GM21526 (cell line): Measurements from ENCODE around the gene UNC119.
"Not testable (repeated sequence)": the region's sequence is repeated elsewhere in the genome, so short reads cannot be mapped to it uniquely, and the experiment has no call there.

Source experiments
- ATAC-seq: cut with Tn5 transposase; IDR thresholded peaks from one replicate; pipeline ENCODE4 v1.9.1; 2021; ENCODE audit warnings: moderate library complexity; ENCODE audit not compliant: unreplicated experiment, low FRiP score

UNC119 gene

DNA sequence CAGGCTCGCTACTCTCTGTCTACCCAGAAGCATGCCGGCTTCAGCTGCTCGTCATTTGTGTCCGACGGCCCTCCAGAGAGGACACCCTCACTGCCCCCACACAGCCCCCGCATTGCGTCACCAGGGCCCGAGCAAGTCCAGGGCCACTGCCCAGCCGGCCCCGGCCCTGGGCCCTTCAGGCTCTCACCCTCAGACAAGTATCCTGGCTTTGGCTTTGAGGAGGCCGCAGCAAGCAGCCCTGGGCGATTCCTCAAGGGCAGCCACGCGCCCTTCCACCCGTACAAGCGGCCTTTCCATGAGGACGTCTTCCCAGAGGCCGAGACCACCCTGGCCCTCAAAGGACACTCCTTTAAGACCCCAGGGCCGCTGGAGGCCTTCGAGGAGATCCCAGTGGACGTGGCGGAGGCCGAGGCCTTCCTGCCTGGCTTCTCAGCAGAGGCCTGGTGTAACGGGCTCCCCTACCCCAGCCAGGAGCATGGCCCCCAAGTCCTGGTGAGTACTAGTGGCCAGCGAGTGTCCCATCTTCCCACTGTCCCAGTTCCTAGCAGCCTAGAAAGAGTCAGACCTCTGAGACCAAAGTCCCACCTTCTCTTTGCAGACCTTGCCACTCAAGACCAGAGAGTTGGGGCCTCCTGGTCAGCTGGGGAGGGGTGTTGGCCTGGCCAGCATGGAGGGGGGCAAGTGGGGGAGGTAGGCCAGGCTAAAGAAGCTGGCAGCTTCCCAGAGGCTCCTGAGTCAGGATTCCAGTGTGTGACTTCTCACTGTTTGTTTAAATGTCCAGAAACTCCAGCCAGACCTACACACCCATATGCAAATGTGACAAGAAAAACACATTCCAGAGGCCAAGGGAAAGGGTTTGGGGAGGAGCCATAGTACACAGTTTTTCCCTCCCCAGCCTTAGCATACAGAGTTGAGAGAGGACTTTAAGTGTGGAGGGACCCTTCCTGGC lies 27.7 kb downstream of the UNC119 start:
- no peak for ATAC-seq

DNA sequence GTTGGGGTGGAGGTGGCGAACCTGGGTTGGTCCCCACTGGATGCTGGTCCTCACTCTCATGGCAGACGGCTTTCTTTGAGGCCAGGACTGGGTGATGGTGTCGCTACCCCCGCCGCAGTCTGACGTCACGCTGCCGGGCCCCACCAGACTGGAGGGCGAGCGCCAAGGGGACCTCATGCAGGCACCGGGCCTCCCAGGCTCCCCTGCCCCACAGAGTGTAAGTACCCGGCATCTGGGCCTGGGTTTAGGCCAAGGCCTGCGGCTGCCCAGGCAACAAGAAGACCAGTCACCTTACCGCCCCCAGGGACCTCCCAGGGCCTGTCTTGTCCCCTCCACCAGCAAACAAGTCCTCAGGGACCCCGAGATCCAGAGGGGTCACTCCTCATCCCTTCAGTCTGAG lies 28.5 kb downstream of the UNC119 start:
- no peak for ATAC-seq

DNA sequence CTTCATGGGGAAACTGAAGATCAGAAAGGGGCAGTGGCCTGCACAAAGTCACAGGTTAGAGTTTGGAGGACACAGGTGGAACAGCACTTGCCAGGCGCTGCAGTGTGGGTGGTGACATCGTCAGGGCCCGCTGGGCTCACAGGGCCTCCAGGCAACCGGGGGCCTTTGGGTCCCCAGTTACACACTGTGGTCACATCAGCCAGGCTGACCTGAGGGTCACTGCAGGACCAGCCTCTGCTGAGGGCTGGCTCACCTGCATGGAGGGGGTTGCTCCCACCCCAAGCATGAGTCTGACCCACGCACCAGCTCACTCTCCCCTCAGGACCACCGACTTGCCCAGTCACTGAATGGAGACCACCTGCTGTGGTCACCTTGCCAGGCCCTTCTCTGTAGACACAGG lies 29.2 kb downstream of the UNC119 start:
- ATAC-seq, result no peak

DNA sequence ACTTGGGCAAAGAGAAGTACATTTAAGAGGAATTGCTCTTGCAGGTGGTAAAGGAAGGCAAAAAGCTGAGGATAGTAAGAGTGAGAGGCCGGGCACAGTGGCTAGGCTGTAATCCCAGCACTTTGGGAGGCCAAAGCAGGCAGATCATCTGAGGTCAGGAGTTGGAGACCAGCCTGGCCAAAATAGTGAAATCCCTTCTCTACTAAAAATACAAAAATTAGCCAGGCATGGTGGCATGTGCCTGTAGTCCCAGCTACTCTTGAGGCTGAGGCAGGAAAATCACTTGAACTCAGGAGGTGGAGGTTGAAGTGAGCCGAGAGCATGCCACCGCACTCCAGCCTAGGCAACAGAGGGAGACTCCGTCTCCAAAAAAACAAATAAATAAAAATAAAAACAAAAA lies 30.1 kb downstream of the UNC119 start:
- not testable (repeated sequence) for ATAC-seq

DNA sequence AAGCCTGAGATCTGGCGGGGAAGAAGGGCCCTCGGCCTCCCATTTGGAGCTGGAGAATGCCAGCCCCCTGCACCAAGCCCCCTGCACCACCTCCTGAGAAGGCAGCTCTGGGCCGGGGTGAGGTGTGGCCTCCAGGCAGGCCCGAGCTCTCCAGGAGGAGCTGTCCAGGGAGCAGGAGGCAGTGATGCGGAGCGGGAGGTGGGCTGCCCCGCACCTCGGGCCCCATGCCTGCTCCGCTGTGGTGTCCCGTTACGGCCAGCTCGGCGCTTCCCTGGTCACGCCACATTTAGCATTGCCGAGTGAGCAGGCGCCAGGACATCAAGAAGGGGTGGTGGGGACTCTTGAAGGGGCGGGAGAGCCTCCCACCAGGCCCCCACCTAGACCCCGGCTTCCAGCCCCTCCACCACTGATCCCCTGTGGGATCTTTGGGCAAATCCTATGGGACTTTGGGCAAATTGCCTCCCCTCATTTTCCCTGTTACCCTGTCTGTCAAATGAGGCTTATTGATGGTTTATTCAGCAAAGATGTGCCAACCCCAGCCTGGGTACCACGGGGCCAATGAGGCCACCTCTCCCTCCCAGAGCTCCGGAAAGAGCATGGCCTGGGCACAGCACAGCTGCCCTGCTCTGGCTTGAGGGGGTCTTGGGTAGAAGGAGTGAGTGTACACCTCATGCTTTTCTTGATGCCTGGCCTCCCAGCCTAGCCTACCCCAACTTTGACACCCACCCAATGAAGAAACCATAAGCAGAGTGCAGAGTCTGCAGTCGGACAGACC lies 30.9 kb downstream of the UNC119 start:
- no peak for ATAC-seq

DNA sequence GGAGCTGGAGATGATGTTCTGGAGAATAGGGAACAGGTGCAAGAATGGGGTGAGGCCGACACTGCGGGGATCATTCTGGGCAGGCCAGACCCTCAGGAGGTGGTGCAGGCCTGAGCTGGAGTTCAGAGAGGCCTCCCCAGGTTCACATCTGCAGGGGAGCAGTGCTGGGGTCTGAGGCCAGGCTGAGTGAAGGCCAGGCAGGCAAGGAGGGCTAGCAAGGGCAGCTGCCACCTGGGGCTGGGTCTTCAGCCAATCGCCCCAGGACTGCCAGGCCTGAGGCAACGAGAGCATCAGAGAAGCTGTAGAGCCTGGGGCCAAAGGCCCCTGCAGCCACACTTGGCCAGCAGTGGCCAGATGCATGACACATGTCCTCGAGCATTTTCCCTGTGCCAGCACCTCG lies 31.7 kb downstream of the UNC119 start:
- no peak for ATAC-seq

DNA sequence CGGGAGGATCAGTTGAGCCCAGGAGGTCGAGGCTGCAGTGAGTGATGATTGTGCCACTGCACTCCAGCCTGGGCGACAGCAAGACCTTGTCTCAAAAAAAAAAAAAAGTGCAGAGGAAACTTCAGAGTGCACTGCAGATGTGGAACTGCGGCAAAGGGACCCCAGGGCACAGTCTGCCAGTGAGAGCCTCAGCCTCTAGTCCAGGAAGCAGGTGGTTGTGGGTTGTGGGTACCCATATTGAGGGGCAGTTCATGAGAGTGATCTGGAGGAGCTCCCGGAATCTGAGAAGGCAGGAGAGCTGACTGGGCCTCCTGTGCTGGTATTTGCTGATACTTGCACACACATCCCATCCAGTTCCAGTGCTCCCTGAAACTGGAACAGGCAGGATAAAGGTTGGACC lies 33.2 kb downstream of the UNC119 start:
- ATAC-seq, result no peak

DNA sequence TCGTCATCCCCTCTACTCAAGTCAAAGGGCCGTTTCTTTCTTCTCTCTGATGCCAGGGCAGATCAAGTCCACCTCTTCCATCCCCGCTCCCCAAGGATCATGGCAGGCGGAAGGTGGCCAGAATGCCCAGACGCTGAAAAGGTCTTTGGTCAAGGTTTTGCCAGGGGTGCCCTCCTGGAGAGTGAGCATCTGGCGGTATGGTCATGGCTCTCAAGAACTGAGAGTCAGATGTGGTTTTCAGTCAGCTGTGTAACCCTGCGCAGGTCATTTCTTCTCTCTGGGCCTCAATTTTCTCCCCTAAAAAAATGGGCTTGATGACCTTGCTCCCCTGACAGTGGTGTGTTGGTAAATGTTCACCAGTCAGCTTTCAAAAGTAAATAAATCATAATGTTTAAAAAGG lies 33.8 kb downstream of the UNC119 start:
- ATAC-seq, result no peak

DNA sequence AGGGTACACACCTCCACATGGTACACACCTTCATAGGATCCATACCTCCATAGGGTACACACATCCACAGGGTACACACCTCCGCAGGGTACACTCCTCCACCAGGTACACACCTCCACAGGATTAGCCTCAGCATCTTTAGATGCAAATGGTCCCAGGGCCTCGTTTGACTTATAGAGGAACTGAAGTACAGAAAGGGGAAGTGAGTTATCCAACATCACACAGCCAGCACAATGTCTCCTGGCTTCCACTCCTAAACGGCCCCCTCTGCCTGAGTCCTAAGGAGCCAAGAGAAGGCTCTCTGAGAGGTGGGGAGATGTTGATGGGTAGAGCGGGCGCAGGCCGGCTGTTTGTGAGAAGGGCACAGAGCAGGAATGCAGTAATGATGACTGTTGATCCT lies 34.3 kb downstream of the UNC119 start:
- no peak for ATAC-seq

DNA sequence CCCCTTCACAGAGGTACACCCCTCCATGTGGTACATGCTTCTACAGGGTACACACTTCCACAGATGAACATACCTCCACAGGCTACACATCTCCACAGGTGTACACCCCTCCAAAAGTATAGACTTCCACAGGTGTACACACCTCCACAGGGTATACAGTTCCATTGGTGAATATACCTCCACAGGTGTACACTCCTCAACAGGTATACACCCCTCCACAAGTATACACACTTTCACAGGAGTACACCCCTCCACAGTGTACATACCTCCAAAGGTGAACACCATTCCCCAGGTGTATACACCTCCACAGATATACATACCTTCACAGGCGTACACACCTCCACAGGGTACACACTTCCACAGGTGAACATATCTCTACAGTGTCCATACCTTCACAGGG lies 36.9 kb downstream of the UNC119 start:
- ATAC-seq, result no peak

DNA sequence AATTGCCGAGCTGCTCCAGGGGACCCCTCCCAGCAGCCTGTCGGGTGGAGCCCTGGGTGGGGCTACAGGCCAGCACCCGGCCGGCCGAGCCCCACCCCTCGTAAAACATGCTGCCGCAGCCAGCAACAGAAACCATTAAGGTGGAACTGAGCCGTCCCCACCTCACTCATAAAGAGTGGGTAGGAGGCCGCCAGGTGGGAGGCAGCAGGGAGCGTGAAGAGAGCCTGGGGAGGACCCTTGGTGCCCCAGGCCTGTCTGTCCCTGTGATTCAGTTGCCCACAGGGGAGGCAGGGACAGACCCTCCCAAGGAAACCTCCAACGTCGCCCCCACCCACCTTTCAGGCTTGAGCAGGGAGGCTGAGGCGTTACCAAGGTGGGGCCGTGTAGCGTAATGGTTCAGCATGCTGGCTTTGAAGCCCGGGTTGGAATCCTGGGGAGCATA lies 37.8 kb downstream of the UNC119 start:
- ATAC-seq, result no peak

DNA sequence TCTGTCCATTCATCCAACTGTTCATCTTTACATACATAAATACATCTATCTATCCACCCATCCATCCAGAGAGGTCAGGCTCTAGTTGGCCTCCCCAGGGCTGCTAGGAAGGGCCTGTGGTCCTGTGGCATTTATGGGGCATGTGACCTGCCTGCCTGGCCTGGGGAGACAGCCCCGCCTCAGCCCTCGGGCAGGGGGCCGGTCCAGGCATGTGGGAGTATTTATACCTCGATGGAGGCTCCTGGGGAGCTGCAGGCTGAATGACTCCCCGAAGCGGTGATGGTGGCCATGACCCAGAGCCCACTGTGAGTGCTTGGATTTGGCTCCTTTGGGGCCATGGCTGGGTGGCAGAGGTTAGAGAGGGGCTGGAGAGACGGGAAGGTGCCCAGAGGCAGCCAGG lies 38.9 kb downstream of the UNC119 start:
- no peak for ATAC-seq

DNA sequence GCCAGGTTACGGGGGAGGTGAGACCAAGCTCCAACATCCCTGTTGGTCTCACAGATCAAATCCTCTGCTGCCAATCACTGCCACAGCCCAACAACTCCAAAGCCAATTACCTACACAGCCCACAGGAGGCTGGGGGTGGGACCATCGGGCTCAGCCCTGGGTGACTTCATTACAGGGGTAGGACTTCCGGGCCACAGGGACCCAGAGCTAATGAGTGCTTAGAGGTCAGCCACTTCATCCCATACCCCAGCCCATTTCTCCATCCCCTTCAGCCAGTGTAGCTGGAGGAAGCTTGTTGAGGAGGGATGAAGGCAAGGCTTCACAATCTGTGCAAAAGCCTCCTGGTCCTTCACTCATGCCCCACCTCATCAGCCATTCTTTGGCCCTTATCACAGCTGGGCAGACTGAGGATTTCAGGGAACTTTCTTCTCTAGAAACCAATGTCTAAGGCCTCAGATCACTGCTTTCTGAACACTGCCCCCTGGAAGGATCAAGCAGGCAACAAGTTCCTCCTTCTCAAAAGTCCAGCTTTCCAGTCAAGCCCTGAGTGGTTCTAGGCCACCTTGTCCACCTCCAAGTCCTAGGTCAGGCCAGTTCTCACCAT lies 40.5 kb downstream of the UNC119 start:
- ATAC-seq, result no peak

DNA sequence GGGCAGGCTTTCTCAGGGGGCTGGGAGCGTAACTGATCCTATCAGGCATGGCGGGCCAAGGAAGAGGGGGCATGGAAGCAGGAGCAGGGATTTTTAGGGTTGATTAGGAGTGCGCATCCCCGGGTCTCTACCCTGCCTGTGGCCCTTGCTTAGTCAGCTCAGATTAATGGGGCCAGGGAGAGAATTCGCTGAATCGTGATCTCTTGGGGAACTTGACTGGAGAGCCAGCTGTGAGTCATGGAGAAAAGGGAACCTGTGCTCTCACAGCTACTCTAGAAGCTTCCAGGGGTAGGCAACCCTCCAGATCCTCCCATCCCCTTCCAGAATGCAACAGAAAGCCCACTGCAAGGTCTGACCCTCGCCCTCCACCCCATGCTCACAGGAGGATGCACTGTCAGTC lies 42.6 kb downstream of the UNC119 start:
- ATAC-seq, result no peak

DNA sequence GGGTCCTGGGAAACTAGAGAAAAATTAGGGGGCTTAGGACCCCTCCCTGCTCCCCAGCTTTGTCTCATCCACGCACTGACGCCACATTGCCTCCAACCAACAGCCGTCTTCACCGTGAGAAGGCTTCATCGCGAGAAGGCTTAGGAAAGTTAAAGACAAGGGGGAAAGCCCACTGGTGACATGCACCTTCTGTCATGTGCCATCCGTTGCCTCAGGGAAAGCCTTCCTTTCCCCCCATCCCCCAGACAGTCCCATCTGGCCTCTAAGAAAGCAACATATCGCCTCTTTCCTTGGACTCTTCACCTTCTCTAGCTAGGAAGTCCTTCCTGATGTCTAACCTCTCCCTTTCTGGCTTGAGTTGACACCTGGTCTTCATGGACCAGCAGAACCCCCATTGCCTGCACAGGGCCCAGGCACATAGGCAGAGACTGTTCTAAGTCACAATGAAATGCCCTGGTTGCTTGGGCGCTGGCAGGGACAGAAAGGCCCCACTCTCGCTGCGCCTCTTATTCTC lies 44.2 kb downstream of the UNC119 start:
- no peak for ATAC-seq

DNA sequence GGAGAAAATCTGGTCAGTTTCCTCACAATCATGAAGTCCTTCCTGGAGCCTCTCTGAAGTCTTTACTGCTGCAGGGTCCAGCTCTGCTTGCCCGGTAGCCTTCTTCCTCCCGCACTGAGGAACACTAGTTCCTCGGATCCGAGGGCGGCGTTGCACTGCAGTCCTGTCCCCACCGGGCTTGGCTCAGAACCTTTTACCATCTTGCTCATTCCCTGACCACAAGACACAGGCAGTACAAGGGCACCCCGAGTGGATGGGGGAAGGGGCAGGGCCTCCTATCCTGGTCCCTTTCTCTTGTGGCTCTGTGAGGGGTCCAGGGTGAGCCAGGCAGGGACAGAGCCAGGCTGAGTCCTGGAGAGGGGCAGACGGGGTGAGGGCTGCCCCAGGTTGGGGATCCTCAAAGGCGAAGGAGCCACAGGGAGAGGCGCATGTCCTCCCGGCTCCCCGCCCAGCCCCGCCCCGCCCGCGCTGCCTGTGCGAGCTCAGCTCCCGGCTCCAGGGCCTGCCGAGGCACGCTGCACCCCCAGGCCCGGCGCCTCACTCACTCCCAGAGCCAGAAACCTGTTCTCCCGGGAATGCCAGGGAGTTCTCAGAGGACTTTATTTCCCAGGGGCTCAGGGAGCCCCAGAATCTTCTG lies 44.7 kb downstream of the UNC119 start:
- ATAC-seq, result no peak

DNA sequence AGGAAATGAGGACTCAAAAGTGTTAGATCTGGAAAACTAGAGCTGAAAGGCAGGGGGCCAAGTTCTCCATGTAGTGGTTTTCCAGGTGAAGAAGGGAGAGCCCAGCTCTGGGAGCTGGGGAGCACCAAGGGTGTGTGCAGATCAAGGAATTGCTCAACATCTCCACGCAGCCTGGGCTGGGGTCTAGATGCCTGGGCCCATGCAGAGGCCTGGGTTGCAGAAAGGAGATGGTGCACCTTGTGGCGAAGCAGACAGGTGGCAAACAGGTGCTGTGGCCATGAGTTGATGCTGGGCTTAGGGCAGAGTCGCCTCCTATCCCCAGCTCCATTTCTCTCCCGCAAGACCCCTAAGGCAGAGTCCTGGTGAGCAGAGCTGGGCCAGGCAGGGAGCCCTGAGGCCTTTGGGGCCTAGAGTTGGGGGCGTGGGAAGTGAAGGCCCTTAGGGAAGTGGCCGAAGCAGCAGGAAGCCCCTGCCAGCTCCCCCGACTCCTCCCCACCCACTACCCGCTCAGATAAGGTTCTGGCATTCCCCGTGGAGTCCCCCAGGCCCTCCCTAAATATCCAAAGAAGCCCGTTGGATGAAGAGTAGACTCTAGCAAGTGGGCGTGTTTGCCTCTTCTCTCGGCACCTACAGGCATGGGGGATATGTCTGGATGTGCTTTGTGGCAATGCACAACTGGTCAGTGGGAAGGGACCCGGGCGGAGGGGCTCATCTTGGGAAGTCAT lies 45.5 kb downstream of the UNC119 start:
- ATAC-seq, result no peak

DNA sequence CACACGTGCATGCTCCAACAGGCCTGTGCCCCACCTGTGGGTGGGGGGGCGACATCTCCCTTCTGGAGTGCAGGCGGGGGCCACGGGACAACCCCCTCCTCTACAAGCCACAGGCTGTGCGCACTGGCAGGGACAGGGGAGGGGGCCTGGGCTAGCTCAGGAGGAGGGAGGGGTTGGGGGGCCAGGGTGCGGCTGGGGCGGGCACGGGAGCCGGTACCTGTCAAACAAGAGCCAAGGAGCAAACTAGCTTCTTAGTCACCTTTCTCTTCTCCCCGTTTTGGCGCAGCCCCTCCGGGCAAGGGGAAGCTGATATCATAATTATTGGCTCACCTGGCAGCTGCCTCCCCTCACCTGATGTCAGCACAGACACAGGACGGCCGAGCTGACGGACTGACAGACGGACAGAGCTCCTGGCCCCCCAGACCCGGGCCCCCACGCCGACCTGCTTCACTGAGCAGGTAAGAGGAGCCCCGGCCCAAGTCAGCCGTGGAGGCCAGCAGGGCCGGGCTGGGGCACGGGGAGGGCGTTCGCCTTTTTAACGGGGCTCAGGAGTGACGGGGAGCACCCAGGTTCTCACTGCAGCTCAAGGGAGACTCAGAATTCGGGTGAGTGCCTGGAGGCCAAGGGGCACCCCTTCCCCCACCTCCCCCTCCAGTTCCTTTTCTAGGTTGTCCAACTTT lies 46.3 kb downstream of the UNC119 start, which contains the start of gene FOXN1:
TSS of gene FOXN1 (plus strand) at position 363 of the 680 bp plus-strand sequence. CDS start 17,622 bp downstream, outside the sequence.
- no peak for ATAC-seq

DNA sequence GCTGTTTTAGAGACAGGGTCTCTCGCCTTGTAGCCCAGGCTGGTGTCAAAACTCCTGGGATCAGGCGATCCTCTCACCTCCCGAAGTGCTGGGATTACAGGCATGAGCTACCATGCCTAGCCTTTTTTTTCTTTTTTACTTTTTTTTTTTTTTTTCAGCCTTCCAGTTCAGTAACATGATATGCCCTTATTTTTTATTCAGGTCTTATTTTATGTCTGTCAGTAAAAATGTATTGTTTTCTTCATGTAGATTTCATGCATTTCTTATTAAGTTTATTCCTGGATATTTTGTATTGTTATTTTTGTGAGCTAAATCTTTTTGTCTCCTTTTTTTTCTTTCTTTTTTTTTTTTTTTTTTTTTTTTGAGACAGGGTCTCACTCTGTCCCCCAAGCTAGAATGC lies 49.0 kb downstream of the UNC119 start:
- no peak for ATAC-seq
